ENCODE measurements around the gene PPP1R13L.

DNA sequence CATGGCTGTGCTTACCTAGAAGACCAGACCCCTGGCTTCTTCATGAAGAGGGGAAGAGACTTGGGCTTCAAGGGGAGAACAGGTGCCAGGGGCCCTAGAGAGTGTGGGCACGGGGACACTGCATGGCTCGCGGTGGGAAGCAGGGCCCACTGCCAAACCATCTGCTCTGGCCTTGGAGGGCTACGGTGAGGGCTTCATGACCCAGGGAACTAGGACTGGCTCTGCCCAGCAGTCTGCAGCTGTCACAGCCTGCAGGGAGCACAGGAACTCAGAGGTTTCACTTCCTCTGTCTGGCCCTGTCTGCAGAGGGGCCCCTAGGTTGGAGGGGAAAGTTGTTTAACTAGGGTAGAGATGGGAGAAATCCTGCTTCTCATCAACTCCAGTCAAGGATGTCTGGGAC is 14.5 kb upstream of the PPP1R13L start:
- TF ChIP-seq EZH2 (IDR thresholded peaks at IDR 0.05; ENCODE audit: low read length, missing control alignments), result no peak
- TF ChIP-seq, protein P1, sequence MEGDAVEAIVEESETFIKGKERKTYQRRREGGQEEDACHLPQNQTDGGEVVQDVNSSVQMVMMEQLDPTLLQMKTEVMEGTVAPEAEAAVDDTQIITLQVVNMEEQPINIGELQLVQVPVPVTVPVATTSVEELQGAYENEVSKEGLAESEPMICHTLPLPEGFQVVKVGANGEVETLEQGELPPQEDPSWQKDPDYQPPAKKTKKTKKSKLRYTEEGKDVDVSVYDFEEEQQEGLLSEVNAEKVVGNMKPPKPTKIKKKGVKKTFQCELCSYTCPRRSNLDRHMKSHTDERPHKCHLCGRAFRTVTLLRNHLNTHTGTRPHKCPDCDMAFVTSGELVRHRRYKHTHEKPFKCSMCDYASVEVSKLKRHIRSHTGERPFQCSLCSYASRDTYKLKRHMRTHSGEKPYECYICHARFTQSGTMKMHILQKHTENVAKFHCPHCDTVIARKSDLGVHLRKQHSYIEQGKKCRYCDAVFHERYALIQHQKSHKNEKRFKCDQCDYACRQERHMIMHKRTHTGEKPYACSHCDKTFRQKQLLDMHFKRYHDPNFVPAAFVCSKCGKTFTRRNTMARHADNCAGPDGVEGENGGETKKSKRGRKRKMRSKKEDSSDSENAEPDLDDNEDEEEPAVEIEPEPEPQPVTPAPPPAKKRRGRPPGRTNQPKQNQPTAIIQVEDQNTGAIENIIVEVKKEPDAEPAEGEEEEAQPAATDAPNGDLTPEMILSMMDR (conservative IDR thresholded peaks at IDR 0.05 in 1 of 2, IDR thresholded peaks at IDR 0.05 in 1 of 2; ENCODE audit: low read depth in 1 of 2, low read length in 2 of 2), result no peak
